GM21447 (cell line): ENCODE results near the gene SPINK4.

Source experiments
- ATAC-seq: cut with Tn5 transposase; IDR thresholded peaks from one replicate; pipeline ENCODE4 v1.9.1; 2021; ENCODE audit not compliant: unreplicated experiment

Gene SPINK4

DNA sequence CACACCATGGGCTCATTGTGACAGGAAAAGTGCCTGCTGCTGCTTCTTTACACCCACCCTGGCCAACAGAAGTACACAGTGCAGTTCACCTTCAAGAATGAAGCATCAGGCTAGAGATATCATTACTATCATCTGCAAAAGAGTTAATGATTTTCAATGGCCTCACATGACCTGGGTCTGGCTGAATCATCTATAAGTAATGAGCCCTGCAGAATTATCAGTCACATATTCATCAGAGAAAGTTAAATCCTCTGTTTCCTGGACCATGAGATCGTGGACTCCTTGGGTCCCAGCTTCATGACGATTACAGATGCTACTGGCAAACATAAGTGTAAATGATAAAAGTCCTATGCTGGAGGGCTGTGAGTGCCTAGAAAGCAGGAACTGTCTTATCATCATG is 16.3 kb downstream of the SPINK4 start:
- ATAC-seq = no peak

GRCh38 chr9:33257276-33257675 is 17.3 kb downstream of the SPINK4 start:
- no peak for ATAC-seq

GRCh38 chr9:33260372-33260771 is 20.4 kb downstream of the SPINK4 start:
- ATAC-seq = no peak

DNA sequence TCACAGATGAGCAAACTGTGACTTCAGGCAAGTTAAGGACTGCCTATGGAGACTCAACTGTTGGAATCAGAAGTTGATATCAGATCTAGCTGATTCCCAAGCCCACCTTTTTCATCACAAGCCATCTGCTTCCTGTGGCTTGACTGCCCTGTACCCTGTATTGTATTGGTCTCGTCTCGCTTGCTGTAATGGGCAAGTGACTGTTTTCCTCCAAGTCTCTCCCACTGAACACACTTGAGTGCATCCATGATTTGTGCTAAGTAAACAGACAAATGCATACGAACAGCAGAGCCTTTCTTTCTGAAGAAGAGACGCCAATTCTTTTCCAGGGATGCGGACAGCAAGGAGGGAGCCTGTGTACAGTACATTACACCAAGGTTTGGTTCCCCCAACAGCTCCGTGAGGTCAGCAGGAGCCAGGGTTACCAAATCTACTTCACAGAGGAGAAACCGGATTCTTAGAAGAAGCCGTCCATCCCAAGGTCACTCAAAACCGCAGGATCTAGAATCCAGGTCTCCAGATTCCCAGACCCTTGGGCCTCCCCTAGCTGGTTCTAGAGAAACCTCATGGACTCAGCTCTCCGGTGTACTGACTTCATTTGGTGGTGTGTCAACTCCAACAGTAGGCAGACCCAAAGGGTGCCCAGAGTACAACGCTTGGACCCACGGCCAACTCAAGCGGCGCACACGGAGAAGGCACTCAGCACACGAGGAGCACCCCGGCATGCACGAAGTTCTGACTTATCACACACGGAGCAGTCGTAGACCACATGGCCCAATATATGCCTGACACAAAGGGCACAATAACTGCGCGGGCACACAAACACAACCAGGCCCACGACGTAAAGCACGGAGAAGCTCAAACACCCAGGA is 23.4 kb downstream of the SPINK4 start:
- peak; percentile 4 for ATAC-seq

DNA sequence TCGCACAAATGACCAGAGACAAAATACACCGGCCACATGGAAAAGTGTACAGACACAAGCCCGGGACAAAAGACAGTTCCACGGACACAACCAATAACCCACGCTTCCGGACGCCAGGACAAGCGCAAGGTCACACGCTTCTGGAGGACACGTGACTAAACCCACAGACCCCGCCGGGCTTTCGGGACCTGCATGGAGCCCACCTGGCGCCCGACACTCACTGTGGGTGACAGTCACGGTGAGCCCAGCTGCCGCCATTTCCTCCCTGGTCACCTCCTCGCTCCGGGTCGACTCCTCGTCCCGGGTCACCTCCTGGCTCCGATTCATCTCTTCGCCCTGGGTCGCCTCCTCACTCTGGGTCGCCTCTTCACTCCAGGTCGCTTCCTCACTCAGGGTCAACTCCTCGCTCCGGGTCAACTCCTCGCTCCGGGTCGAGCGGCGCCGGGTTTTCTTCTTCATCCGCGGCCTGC is 24.1 kb downstream of the SPINK4 start:
- peak; percentile 38 for ATAC-seq

- peak; percentile 88 for ATAC-seq
Measured at GRCh38 chr9:33264473-33265177, 24.7 kb downstream of the SPINK4 start, which contains the start of the genes BAG1 and CHMP5. BAG1 (minus strand) TSS chr9:33264708. CHMP5 (plus strand) TSS chr9:33265049; CDS start chr9:33265079, 30 bp downstream.

DNA sequence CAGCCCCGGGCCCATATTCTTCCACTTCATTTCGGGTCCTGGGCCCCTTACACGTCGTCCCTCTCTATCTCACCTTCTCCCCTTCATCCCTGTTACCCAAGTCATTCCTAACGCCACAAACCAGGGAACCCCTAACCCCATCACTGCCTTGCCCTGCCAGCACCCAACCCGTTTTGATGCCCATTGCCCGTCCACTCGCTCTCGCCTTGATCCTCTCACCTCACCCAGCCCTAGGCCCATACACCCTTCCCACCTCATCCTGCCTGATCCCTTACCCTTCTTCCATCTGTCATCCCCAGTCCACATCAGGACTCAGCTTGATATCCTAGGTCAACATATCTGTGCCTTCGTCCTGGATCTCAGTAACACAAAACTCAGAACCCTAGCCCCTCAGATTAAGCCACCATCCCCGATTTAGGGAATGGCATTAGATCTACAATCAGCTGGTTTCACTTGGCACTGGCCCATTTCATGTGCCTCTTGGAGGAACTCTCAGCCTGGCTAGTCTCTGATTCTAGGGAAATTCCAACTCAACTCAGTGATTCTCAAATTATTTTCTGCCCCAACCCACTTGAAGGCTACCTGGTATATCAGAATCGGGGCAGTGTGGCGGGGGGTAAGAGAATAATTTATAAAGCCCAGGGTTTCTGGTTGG is 25.4 kb downstream of the SPINK4 start:
- no peak for ATAC-seq

DNA sequence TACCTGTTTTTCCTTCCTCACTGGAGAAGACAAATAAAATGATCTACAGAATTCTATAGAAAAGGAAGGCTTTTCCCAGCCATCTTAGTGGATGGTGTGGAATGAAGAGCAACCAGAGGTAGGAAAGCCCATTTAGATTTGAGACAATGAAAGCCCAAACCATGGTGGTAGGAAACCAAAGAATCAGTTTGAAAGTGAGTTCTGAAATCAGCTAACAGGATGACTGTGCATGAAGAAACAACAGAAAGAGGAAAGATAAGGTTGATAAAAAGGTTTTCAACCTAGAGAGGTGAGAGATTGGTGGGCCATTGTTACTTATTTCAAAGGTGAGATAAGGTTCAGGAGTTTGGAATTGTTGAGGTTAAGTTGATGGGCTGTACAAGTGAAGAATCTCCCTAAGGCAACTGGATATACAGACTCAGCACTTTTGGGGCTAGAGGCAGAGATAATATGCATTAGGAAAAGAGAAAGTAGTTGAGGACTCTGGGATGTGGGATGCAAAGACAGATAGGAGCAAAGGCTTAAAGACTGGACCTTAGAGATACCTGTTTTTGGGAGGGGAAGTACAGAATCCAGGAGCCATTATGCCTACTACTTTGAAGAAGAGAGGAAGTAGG is 27.3 kb downstream of the SPINK4 start:
- ATAC-seq = no peak

DNA sequence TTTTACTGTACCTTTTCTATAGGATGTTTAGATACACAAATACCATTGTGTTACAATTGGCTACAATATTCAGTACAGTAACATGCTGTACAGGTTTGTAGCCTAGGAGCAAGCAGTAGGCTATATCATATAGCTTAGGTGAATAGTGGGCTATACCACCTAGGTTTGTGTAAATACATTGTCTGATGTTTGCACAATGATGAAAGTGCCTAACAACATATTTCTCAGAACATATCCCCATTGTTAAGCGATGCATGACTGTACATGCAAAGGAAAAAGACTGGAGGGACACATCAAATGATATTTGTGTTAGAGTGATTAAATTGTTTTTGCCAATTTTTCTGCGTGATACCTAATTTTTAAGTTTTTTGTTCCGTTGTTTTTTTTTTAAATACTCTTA is 30.2 kb downstream of the SPINK4 start:
- no peak for ATAC-seq

GRCh38 chr9:33272061-33272460 is 32.1 kb downstream of the SPINK4 start:
- ATAC-seq = no peak

- no peak for ATAC-seq
Measured at GRCh38 chr9:33273266-33273971, 33.5 kb downstream of the SPINK4 start.

DNA sequence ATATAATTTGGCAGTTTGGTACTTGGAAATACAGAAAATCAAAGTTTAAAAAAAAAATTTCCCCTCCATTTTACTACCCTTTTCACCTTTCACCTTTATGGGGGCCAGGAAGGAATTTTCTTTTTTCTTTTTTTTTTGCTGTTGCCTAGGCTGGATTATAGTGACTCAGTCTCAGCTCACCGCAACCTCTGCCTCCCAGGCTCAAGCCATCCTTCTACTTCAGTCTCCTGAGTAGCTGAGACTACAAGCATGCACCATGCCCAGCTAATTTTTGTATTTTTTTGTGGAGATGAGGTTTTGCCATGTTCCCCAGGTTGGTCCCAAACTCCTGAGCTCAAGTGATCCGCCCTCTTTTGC is 34.0 kb downstream of the SPINK4 start:
- no peak for ATAC-seq

DNA sequence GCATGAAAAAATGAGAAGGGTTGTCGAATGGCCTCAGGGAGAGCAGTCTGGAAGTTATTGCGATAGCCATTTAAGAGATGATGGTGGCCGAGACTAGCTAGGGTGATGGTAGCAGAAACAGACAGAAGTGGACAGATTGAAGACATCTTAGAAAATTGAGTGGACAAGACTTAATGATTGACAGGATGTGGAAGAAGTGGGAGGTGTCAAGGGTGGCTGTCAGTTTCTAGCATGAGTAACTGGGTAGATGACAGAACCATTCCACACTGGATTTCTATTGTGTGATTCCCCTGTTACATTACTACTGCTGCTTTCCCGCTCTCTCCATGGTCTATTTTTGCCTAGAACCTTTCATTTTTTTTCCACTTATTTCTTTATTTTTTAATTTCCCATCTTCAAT is 37.5 kb downstream of the SPINK4 start:
- ATAC-seq = no peak

DNA sequence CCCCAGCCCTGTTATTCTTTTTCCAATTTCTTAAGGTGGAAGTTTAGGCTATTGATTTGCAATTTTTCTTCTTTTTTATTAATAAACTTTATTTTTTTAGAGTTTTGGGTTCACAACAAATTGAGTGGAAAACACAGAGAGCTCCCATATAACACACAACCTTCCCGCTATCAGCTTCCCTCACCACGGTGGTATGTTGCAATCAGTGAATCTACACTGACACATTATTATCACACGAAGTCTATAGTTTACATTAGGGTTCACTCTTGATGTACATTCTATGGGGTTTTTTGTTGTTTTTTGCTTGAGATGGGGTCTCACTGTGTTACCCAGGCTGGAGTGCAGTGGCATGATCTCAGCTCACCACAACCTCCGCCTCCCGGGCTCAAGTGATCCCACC is 45.5 kb downstream of the SPINK4 start:
- no peak for ATAC-seq

DNA sequence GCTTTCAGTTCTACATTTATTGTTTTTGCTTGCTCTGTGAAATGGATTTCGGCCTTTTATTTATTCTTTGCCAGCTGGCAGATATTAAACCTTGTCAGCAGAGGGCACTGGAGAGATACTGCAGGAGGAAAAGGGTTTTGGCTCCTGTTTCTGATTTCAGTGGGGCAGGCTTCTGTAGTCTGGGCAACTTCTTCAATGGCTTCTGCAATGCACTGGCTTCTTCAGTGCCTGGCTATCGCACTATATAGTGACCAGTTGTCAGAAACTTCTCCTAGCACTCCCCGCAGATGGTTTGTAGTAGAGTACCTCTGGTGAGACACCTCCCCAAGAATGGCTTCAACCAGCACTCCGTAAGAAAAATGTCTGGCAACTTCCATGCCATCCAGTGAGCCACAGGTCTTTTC is 47.1 kb downstream of the SPINK4 start:
- no peak for ATAC-seq

- ATAC-seq = no peak
Measured at GRCh38 chr9:33288235-33288634, 48.3 kb downstream of the SPINK4 start.

DNA sequence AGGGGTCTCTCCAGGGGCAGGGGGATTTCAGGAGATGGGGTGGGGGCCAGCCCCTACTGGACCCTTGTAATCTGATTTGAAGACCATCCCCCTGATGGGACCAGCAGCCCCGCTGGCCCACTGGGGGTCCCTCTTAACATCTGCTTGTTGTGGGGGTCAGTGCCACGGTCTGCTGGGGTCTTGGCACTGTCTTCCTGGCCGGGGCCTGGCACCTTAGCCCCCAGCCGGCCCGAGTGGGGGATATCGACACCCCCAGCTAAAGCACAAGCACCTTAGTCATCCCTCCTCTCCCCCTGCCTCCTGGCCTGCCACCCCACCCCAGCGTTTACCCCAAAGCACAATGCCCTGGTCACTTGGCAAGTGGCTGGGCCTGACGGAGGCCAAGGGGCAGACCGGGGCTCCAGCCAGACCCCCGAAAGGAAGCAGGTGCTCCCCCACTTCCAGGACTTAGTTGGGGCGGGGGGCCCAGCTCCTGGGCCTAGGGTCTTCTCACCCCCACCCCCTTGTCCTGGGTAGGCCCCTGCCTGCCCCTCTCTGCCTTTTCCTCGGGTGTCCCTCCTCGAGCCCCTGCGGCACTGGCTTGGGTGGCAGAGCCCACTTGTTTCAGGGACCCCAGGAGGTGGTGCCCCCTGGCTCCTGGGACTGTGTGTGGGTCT is 49.0 kb downstream of the SPINK4 start:
- ATAC-seq = no peak

DNA sequence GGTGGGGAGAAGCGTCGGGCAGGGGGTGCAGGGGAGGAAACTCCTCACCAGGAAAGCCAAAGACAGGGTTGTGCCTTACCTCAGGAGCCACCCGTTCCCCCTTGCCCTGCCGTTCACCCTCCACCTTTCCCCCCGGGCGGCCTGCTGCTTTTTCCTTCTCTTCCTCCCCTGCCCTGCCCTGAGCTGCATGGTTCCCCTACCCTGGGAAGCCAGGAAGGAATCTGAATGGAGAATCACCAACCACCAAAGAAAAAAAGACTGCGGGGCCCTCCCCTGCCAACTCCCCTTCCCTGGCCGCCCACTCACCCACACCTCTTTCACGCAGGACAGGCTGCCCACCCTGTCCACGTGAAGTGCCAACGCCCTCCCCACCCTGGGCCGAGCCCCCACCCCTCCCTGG is 49.5 kb downstream of the SPINK4 start:
- ATAC-seq = no peak

DNA sequence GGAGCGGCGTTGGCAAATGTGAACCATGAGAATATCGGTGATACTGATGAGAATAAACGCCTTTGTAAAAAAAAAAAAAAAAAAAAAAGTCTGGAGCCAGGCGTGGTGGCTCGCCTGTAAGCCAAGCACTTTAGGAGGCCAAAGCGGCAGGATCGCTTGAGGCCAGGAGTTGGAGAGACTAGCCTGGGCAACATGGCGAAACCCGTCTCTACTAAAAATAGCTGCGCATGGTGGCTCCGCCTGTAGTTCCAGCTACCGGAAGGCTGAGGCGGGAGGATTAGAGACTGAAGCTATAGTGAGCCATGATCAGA is 49.9 kb downstream of the SPINK4 start:
- peak; percentile 29 for ATAC-seq
